OCI-LY3 (cell line): ENCODE measurements around the gene IQCH.

ENCODE experiments used
- EZH2phosphoT487 ChIP-seq: fragments of 200-600 bp; shearing (Covaris generic); IDR thresholded peaks from 2 replicates; pipeline ENCODE4 v1.6.1; 2018; ENCODE audit warnings: antibody characterized with exemption, mixed run types, low read depth
- TF ChIP-seq, protein P1 (sequence below): fragments of 200-600, 300-600 bp; sonication (generic); IDR thresholded peaks from 2 replicates; pipeline ENCODE4 v1.5.1; 2014; ENCODE audit warnings: antibody characterized with exemption, low read length, low read depth

DNA sequence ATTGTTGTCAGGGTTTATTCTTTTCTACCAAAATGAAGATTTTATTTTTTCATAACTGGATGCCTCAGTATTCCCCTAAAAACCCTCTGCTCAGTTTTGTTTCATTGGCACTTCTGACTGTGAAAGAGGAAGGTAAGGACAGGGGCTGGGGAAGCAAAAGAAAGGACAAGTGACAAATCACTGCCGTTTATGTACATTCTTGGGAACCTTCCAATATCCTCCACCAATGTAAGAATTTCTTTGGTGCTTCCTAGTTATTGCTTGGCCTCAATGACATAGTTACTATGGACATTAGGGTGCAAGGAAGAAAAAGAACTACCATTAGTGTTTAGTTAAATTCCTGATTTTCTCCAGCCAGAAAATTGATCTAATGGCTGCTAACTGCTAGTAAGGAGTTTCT is 135.4 kb downstream of the IQCH start:
- TF ChIP-seq, protein P1, sequence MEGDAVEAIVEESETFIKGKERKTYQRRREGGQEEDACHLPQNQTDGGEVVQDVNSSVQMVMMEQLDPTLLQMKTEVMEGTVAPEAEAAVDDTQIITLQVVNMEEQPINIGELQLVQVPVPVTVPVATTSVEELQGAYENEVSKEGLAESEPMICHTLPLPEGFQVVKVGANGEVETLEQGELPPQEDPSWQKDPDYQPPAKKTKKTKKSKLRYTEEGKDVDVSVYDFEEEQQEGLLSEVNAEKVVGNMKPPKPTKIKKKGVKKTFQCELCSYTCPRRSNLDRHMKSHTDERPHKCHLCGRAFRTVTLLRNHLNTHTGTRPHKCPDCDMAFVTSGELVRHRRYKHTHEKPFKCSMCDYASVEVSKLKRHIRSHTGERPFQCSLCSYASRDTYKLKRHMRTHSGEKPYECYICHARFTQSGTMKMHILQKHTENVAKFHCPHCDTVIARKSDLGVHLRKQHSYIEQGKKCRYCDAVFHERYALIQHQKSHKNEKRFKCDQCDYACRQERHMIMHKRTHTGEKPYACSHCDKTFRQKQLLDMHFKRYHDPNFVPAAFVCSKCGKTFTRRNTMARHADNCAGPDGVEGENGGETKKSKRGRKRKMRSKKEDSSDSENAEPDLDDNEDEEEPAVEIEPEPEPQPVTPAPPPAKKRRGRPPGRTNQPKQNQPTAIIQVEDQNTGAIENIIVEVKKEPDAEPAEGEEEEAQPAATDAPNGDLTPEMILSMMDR = no peak
- TF ChIP-seq EZH2phosphoT487 = no peak
